NB4 (cell line): ENCODE results near the gene RBM18.

Source experiments
- POLR2A ChIP-seq: IDR thresholded peaks from 2 replicates; pipeline ENCODE4 v1.6.1; 2011; ENCODE audit warnings: mild to moderate bottlenecking; ENCODE audit not compliant: insufficient read length; ENCODE audit errors: extremely low read depth
- TF ChIP-seq, protein P1 (sequence below): IDR thresholded peaks from one replicate; pipeline ENCODE4 v1.5.1; 2012; ENCODE audit warnings: low read depth, low read length

DNA sequence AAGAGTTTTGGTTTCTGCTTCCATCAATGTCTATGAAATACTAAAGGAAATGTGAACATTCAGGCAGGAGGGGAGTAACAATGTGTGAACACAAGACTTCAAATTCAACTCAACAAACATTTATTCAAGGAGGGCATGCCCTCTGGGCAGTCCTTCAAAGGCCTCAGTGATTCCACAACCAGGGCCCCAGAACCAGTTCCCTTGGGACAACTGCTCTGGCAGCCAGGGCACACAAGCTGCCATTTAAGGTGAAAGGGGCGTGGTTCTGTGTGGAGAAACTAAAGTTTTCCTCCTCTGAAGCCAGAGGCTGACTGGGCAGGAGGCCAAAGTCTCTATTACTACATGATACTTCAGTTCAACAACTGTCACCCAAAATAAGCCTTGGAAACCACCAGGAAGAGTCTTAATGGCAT lies 3.2 kb downstream of the RBM18 start:
- TF ChIP-seq, protein P1, sequence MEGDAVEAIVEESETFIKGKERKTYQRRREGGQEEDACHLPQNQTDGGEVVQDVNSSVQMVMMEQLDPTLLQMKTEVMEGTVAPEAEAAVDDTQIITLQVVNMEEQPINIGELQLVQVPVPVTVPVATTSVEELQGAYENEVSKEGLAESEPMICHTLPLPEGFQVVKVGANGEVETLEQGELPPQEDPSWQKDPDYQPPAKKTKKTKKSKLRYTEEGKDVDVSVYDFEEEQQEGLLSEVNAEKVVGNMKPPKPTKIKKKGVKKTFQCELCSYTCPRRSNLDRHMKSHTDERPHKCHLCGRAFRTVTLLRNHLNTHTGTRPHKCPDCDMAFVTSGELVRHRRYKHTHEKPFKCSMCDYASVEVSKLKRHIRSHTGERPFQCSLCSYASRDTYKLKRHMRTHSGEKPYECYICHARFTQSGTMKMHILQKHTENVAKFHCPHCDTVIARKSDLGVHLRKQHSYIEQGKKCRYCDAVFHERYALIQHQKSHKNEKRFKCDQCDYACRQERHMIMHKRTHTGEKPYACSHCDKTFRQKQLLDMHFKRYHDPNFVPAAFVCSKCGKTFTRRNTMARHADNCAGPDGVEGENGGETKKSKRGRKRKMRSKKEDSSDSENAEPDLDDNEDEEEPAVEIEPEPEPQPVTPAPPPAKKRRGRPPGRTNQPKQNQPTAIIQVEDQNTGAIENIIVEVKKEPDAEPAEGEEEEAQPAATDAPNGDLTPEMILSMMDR, result no peak
- no peak for TF ChIP-seq POLR2A
